ENCODE results near the gene NRDC.

DNA sequence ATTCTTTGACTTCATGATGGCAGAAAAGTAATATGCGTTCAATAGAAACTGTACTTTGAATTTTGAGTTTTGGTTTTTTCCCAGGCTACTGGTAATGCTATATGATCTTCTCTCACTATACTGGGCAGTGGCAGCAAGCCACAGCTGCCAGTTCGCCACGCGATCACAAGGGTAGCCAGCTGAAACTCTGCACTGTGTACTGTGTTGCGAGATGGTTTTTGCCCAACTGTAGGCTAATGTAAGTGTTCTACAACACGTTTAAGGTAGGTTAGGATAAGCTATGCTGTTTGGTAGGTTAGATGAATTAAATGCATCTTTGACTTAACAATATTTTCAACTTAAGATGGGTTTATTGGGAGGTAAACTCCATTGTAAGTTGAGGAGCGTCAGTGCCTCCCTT, 123.1 kb downstream of the NRDC start:
- TF ChIP-seq, protein P1, sequence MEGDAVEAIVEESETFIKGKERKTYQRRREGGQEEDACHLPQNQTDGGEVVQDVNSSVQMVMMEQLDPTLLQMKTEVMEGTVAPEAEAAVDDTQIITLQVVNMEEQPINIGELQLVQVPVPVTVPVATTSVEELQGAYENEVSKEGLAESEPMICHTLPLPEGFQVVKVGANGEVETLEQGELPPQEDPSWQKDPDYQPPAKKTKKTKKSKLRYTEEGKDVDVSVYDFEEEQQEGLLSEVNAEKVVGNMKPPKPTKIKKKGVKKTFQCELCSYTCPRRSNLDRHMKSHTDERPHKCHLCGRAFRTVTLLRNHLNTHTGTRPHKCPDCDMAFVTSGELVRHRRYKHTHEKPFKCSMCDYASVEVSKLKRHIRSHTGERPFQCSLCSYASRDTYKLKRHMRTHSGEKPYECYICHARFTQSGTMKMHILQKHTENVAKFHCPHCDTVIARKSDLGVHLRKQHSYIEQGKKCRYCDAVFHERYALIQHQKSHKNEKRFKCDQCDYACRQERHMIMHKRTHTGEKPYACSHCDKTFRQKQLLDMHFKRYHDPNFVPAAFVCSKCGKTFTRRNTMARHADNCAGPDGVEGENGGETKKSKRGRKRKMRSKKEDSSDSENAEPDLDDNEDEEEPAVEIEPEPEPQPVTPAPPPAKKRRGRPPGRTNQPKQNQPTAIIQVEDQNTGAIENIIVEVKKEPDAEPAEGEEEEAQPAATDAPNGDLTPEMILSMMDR (IDR thresholded peaks at IDR 0.05) = no peak
- TF ChIP-seq EP300 (IDR thresholded peaks at IDR 0.05) (no peak), POLR2A (IDR thresholded peaks at IDR 0.05) (no peak), POLR2AphosphoS5 (IDR thresholded peaks at IDR 0.05) (no peak)
